NCI-H2107 treated with DMSO at 0.1 percent for 48 hours (cell line): ENCODE data around the gene BRWD1.

Source experiments
- DNase-seq: peaks from one replicate; lab custom pipeline; 2025; ENCODE audit not compliant: unreplicated experiment; lab: John Stamatoyannopoulos, UW

BRWD1 gene

DNA sequence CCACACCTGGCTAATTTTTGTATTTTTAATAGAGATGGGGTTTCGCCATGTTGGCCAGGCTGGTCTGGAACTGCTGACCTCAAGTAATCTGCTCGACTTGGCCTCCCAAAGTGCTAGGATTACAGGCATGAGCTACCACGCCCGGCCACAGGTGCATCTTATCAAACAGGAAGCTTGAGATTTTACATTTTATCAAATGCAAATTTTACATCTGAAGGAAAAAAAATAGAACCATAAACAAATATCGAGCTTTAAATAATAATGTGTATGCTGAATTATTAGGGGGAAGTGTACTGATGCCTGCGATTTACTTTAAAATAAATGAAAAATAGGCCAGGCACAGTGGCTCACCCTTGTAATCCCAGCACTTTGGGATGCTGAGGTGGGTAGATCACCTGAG is 16.6 kb upstream of the BRWD1 start:
- no peak for DNase-seq

DNA sequence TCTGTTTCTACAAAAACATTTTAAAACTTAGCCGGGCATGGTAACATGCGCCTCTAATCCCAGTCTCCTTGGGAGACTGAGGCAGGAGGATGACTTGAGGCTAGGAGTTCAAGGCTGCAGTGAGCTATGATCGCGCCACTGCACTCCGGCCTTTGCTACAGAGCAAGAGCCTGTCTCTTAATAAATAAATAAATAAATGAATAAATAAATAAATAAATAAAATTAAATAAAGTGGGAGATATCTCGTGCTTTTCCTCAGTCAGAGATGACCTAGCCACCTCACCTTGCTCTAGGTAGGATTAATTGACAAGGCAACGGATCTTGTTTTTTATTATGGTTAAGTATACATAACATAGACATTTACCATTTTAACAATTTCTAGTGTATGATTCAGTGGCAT is 14.3 kb upstream of the BRWD1 start:
- DNase-seq, result no peak

DNA sequence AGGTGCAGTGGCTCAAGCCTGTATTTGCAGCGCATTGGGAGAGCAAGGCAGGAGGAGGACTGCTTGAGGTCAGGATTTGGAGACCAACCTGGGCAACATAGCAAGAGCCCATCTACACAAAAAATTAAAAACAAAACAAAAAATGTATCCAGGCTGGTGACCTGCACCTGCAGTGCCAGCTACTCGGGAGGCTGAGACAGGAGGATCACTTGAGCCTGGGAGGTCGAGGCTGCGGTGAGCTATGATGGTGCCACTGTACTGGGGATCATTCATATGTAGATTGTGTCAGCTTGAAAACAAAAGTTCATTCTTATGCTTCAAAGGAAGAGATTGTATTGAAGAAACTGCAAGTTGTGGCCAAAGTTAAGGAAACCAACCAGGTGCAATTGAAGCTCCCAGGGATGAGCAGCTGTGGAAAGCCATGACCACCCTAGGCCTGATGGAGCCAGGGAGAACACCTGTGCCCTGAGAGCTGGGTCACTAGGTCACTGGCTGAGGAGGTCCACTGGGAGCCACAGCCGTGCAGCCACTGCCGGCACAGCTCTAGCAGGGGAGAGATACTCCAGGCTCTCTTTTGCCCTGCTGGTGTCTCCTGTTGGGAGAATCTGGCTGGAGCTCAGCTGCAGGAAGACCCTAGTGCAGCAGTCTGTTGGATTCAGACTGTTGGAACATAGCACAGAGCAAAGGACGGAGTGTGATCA is 13.3 kb upstream of the BRWD1 start:
- DNase-seq, result no peak

DNA sequence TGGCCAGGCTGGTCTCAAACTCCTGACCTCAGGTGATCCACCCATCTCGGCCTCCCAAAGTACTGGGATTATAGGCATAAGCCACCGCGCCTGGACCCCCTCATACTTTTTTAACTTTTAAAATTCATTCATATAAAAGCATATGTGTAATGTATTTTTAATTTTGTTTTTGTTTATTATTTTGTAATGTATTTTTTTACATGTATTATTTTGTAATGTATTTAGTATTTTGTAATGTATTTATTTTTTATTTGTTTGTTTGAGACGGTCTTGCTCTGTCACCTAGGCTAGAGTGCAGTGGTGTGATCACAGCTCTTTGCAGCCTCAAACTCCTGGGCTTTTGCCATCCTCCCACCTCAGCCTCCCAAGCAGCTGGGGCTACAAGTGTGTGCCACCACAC is 12.0 kb upstream of the BRWD1 start:
- no peak for DNase-seq

DNA sequence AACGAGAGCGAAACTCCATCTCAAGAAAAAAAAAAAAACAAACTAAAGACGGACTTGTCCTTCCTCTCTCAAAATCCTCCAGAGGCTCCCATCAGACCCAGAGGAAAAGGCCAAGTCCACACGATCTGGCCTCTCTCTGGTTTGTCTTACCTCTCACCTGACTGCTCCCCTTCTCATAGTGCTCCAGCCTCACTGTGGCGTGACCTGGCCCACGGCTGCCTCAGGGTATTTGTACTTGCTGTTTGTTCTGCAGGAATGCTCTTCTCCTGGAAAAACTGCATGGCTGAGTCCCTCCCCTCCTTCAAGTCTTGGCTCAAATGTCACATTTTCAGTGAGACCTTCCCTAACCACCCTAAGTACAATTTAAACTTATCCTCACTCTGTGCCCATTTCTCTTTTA is 8.0 kb upstream of the BRWD1 start:
- DNase-seq, result no peak

DNA sequence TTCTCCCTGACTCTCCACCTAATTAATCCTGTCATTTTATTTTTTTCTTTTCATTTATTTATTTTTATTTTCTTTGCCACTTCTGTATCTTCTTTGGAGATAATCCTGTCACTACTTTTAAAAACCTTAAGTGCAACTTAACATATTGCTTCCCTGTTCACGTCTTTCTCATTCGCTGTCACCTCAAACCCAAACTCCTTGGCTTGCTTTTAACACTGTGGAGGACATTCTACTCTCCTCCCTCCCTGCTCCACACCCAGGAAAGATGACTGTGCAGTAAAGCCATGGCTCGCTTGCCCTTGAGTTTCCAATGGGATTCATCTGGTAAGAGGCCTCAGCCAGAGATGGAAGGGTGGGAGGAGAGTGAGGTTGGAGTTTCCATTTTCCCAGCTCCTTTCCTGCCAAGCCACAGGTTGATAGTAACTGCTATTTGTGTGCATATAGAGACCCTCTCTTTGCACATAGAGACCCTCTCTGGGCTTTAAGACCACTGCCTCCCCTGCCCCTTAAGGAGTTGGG is 6.4 kb upstream of the BRWD1 start:
- DNase-seq, result no peak

DNA sequence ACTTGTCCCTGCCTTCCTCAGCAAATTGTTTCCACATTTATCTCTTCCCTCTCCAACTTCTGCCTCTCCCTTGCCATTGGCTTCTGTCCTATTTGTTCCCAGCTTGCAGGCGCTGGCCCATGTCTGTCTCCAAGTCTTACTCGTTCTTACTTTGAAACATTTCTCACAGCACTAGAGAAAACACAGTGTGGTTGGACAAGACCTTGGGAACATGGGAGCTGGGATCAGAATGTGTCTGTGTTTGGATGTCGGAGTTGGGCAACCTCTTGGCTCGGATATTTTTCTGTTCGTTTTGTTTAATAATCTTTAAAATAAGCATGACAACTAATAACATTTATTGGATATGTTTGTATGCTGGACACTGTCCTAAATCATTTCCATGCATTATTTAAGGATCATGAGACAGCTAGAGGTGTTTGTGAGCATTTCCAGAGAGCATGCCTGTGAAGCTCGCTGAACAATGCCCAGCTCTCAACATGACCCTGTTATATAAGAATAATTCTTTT is 5.9 kb upstream of the BRWD1 start:
- DNase-seq, result no peak

DNA sequence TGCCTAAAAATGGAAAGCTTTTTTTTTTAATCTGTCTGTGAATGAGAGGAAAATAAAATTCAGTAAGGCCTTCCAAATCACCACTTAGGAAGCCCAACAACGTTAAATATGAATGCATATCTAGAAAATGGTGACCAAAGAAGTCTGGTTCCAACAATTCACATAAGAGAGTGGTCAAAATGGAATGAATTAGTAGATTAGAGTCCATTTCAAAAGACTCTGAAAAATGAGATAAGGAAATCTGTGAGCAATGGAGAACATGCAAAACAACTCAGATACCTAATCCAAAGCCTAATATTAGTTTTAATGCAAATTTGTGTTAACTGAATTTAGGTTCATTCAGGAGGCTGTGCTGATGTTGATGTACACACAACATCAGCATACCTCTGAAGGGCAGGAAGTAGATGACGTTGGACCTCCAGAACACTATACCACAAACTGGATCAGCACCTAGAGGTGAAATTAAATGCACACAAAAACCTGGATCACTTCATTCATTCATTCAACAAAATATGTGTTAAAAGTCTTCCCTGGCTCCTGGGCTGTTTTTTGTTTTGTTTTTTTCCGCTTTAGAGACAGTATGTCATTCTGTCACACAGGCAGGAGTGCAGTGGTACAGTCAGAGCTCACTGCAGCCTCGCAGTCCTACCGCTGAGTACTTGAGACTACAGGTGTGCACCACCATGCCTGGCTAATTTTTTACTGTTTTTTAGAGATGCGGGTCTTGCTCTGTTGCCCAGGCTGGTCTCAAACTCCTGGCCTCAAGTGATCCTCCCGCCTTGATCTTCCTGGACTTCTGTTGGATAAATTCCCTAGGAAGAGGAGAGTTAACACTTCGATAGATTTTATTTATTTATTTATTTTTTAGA is 4.9 kb upstream of the BRWD1 start:
- DNase-seq, result no peak

DNA sequence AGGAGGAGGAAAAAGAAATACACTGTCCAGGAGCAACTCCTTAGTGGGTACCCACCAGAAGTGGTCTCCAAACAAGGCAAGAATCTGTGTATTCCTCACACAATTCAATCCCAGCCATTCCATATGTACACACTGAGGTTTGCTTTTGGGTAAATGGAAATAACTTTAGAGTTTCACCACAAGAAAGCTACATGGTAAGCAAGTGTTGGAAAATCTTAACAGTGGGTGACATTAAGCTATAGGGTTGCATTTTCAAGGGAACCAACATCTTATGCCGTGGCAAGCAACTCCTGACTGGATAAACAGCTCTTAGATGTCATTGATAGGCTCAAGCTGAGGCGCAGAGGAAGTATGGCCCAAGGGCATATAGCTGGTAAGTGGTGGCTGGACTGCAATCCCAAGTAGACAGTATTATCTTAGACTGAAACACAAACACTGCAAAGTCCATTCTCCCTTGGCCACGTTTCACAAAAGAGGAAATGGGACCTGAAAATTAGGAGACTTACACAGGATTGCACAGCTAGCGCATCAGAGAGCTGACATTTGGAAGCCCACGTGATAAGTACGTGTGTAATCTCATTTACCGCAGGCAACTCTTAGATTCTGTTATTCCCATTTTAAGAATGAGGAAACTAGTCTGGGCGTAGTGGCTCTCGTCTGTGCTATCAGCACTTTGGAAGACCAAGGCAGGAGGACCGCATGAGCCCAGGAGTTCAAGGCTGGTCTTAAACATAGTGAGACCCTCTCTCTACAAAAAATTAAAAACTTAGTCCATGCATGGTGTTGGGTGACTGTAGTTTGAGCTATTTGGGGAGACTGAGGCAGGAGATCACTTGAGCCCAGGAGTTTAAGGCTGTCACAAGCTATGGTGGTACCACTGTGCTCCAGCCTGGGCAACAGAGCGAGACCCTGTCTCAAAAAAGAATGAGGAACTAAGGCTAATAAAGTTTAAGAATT is 4.0 kb upstream of the BRWD1 start:
- no peak for DNase-seq

DNA sequence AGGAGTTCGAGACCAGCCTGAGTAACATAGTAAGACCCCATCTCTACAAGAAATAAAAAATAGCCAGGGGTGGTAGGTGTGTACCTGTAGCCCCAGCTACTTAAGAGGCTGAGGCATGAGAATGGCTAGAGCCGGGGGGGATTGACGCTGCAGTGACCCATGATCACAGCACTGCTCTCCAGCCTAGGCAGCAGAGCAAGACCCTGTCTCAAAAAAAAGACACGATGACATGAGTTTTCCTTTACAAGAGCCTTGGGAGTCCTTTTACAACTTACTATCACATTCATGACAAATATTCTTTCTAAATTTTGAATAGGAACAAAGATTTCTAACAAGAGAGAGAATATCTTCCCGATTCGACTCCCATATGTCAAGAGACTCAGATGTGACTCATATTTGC is 3.3 kb upstream of the BRWD1 start:
- no peak for DNase-seq

DNA sequence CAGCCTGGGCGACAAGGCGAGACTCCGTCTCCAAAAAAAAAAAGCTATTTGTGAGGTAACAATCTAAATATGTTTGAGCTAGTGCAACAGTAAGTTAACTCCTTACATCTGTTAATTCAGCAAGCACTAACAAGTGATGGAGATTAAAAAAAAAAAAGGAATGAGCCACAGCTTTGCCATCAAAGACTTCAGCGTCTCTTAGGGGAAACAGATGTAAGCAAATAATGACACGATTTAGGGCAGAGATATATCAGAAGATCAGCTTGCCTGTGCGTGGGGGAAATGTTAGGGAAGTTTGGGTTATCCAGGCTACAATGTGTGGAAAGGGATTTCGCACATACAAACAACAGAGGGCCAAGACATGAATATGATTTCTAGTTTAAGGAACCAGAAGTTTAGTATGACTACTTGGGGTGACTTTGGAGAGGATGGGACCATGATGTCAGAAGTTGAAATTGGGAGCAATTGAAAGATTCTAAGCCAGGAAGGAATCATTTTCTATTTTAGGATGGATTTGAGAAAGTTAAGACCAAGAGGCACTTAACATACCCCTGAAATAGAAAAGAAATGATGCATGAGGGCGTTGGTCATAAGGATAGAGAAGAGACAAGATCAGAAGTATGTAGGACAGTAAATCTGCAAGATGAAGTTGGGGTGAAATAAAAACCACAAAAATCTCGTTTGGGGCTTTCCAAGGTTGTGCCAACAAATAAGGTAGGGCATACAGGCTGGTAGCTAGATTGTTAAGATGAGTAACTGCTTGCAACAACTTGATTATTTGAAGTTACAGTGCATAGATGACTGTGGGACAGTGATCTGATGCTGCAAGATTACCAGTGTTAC is 2.4 kb upstream of the BRWD1 start:
- no peak for DNase-seq

DNA sequence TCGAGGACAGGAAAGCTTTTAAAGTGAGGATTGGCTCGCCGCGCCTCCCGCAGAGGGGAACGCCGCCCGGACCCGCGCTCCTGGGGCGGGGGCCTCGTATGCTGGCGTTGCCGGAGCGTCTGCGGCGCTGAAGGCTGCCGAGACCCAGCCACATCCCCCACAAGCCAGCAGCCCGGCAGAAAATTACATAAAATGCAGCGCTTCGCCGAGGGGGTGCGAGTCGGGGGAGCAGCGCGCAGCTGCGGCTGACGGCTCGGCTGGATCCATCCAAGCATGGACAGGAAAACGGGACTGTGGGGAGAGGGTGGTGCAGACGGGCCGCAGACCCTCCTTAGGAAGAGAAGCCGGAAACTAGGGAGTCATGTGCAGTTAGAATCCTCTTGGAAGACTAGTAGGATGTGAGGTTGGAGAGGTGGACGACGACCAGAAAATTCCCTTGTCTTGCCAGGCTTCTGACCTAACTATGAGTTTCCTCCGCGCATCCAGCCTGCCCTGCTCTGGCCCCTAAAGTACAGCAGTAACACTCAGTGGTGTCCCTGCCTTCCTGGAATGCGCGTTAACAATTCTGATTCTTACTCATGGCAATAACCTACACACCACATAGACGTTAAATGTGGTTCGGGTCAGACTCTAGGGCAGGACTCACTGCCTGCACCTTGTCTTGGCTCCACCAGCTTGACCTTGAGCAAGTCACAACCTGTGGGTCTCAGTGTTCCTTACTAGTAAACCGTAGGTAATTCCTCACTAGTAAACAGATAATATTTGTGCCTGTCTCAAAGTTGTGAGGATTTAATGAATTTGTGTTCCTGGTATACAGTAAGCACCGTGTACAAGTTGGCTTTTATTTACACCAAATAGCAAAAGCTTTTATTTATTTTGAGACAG is 953 bp upstream of the BRWD1 start:
- peak; percentile 50 for DNase-seq

DNA sequence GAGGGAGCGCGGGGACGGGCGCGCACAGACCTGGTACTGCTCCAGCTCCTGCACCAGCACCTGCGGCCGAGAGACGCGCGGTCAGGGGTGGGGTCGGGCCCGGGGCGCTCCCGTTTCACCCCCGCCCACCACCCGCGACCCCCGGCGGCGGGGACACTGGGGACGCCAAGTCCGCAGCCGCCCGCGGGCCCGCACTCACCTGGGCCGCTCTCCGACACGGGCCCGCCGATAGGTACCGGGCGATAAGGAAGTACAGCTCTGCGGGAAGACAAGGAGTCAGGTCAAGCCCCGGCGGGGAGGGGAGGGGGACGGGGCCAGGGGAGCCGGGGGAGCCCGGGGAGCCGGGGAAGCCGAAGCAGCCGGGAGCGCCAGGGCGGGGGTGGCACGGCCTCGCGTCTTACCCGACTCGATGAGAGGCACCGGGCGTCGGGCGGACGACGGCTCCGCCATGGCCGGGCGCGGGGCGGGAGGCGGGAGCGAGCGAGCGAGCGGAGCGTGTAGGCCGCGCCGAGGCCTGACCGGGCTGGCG is 326 bp downstream of the BRWD1 start:
- no peak for DNase-seq

DNA sequence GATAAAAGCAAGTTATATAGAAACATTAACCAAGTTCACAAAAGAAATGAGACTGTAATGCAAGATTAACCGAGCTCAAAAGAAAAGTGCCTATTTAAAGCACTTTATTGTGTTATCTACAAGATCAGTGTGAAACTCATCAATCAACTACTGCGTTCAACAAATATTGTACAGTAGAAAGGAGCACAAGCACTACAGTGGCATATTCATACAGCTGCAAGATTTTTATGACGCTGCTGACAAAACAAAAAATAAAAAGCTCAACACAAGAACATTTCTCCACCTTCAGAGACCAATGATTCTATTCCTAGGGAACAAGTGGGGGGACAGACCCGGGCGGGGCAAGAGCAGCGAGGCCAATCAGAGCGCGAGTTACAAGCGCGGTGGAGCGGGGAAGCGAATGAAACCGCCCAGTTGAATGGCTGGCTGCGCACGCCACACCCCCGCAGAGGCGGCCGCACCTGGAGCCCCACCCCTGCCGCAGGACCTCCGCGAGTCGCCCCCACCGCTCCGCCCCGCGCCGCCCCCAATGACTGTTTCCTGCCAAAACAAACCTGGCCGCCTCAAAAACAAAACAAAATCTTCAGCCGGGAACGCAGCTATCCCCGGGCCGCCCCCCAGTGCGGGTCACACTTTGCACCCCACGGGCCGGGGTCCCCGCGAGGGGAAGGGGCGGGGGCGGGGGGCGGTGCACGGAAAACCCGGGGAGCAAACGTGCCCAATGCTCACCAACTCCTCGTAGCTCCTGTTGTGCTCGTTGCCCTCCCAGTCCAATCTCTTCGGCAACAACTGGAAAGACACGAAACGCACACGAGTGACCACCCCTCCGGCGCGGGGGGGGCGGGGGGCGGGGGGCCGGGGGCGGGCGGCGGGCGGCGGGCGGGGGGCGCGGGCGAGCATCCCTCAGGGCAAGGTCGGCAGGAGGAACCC is 1.1 kb downstream of the BRWD1 start:
- peak; percentile 88 for DNase-seq

DNA sequence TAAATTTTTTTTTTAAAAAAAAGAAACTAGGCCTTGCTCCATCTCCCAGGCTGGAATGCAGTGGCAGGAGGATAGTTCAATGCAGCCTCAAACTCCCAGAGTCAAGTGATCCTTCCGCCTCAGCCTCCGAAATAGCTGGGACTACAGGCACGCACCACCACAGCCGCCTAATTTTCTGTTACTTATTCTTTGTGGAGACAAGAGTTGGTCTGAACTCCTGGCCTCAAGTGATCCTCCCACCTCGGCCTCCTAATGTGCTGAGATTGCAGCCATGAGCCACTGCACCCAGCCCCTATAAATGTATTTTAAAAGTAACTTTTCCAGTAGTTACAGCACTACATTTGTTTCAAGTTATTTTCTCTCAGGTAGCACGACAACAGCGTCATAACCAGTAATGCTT is 2.3 kb downstream of the BRWD1 start:
- no peak for DNase-seq

DNA sequence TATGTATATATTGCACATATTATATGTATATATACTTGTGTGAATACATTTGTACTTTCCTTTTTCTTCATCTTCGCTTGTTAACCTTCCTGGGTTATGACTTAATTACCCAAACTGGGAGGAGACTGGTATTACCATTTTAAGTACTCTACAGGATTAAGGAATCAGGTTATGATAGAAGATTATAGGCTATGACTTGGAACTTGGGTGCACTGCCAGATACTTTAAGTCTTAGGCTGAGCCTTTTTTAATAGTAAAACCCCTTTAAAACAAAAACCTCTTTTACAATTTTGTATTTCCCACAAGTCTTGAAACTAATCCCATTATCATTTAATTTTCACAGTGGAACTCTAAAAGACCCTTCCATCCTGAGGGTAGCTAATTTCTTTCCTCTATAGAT is 6.0 kb downstream of the BRWD1 start:
- no peak for DNase-seq

DNA sequence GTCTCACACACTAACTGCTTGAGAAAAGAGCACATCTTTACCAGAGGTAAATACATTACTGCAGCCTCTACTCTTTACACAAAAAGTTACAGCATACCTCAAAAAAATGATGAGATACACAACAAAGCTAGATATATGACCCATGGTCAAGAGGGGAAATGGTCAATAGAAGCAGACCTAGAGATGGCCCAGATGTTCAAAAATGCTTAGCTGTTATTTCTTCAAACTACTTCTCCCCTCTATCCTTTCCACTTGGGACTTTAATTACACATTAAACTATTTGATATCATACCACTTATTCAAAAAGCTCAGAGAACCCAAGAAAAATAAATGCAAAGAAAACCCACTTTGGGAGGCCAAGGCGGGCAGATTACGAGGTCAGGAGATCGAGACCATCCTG is 12.8 kb downstream of the BRWD1 start:
- no peak for DNase-seq

DNA sequence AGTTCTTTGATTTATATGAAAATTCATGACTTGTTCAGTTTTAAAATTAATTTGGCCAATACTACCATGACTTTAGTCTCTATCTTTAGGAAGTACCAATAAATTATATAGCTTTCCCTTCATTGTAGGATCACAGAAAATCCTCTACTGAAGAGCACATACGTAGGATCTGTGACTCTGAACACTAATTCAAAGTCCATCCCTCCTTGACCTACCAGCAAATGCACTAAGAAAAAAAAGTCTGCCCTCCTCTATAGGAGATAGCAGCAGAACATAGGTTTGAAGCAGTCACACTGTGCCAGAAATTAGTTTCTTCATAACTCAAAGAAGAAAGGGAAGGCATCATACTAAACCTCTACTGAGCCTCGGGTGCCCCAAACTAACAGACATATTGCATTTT is 16.5 kb downstream of the BRWD1 start:
- no peak for DNase-seq
